G401 (cell line): Measurements from ENCODE around the gene COBLL1. TPM values are rescaled to one million over a fixed set of nuclear protein-coding genes. Genes with fewer than 3 reads are reported as not detected.
"Not testable (repeated sequence)": the region's sequence is repeated elsewhere in the genome, so short reads cannot be mapped to it uniquely, and the experiment has no call there.

Source experiments
- DNase-seq: peaks from one replicate; pipeline ENCODE4 v3.0.0-alpha.2; 2015; ENCODE audit warnings: low spot score
- in situ Hi-C: cut with HindIII; loops from 2 replicates; pipeline ENCODE4 v1.10.0; 2016; ENCODE audit warnings: low sequenced_read_pairs, mixed read lengths
- total RNA-seq: library from RNA; depleted of rRNA; stranded (reverse); fragments of >200 nt; shearing (Covaris generic); gene quantifications from 2 replicates; pipeline ENCODE4 v1.2.3, GENCODE V29; 2014

COBLL1 gene
- total RNA-seq, 1 experiment from 2014 or later, result not detected

DNA sequence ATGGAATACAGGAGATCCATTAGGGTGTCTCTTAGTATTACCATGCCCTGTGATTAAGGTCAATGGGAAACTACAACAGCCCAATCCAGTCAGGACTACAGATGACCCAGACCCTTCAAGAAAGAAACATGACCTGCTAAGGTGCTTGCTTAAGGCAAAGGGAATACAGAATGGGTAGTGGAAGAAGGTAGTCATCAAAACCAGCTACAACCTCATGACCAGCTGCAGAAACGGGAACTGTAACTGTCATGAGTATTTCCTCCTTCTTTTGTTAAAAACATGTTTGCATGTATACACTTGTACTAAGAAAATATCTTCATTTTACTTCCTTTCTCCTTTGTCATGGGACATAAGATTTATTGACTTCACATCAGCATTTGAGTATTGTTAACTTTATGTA, 24.8 kb upstream of the COBLL1 start:
- DNase-seq, in situ Hi-C loops: not testable (repeated sequence)

DNA sequence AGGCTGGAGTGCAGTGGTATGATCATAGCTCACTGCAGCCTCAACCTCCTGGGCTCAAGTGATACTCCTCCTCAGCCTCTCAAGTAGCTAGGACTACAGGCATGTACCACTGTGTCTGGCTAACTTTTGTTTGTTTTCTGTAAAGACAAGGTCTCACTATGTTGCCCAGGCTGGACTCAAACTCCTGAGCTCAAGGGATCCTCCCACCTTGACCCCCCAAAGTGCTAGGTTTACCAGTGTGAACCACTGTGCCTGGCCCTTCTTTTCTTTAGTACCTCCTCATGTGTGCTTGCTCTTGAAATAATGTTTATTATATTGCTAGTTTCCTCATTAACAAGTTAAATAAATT, 19.0 kb upstream of the COBLL1 start:
- no peak for DNase-seq
- in situ Hi-C loops, result no loop called here

DNA sequence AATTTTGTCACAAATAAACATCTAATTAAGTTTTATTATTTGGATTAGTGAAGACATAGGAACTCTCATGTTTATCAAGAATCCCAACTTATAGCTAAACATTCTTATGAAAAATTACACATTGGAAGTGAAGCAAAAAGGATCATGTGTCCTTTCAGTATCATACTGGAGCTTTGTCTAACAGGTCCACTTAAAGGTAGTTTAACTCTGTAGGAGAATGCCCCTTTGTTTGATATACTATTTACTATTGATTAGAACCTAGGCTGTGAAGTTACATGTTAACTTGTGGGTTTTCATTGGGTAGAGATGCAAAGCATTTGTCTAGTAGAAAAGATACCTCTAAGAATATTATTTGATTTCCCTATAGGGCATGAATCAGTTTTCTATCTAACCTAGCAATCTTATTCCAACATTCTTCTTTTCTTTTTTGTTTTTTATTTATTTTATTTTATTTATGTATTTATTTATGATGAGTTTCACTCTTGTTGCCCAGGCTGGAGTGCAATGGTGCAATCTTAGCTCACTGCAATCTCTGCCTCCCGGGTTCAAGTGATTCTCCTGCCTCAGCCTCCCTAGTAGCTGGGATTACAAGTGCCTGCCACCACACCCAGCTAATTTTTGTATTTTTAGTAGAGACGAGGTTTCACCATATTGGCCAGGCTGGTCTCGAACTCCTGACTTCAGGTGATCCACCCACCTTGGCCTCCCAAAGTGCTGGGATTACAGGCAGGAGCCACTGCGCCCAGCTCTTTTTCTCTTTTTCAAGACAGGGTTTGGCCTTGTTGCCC, 18.5 kb upstream of the COBLL1 start:
- in situ Hi-C loops, DNase-seq: not testable (repeated sequence)

DNA sequence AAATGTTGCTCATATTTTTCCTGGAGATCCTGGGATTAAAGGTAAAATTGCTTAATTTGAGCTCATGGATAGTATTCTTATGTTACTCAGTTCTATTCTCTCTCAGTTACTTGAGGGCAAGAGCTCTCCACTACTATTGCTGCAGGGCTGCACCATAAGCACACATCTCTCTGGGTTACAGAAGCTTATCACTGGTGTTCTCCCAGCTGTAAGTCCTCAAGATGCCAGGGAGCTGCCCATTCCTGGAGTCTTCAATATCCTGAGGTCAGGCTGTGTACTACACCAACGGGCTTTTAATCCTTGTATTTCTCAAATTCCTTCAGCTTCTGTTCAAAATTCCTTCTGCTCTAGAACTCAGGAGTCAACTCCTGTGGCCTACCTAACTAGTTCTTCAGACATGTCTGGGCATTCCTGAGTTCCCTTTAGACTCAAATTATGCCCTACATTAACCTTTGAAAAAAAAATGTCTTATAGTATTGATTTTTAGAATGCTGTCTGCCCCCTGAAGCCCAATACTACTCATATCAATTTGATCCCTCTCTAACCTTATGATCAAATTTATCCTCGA, 17.7 kb upstream of the COBLL1 start:
- no peak for DNase-seq
- in situ Hi-C loops, result no loop called here

DNA sequence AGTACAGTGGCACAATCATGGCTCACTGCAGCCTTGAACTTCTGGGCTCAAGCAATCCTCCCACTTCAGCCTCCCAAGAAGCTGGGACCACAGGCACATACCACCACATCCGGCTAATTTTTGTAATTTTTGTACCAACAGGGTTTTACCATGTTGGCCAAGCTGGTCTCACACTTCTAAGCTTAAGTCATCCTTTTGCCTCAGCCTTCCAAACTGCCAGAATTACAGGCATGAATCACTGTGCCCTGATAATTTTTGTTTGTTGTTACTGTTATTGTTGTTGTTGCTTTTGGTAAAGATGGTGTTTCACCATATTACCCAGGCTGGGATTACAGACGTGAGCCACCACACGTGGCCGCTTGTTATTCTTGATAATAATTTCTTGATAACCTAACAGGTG, 10.5 kb upstream of the COBLL1 start:
- DNase-seq, result no peak
- in situ Hi-C loops, result no loop called here

DNA sequence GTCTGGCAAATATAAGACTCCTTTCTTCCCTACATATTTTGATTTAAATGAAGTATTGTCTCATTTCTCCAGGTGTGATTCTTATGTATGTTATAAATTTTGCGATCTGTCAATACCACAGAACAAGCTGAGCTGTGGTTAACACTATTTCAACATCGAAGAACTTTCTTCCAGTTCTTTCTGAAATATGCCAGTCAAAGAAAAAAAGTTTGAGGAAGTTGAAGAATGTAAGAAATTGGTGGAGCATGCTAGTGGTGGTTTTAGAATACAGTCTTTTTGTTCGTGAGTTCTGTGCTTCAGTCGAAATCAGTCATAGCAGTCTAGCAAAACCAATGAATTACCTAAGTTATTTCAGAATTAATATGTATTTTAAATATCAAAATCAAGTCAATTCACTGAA, 8.6 kb upstream of the COBLL1 start:
- no peak for DNase-seq
- in situ Hi-C loops, result no loop called here

DNA sequence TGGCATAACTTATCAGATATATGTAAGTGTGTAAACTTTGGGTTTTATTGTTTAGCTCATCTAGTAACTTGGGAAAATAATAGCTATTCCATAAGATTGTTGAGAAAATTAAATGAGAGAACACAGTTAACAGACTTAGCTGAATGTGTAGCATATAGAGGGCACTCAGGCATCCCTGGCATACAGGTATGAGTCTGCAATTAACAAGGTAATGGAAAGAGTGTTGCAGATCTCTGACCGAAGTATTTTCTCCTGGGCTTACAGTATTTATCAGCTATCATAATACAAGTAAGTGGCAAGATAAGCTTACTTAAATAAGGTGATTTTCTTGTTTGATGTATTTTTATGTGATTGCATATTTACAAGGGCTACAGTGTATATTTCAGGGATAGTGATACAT, 7.9 kb upstream of the COBLL1 start:
- in situ Hi-C loops, result no loop called here
- no peak for DNase-seq

DNA sequence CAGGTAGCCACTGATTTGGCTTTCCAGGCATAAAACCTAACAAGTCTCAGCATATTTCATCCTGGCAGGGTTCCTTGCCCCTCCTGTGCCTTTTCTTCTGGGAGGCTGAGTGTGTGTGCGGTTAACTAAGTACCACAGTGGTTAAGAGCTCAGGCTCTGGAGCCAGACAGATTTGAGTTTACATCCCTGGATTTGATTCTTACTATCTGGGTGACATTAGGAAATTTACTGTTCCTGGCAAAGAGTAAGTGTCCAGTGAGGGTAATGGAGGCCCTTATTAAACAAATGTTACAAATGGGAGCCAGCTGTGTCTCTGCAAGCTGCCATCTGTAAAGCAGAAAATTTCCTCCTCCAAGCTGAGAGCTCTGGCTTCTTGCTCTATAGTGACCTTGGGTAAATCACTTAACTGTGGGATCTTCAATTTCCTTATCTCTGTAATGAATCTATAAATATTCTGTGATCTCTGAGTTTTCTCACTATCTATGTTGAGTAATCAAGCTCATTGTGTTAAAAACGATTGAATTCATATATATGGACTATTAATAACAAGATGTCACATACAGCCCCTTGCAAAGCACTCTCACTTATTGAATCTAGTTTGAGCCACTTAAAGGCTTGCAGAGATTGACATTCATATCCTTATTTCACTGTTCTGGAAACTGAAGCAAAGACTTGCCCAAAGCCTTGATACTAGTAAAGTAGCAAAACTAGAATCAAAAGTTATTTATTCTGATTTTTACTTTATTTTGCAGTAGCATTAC, 6.5 kb upstream of the COBLL1 start:
- in situ Hi-C loops, result no loop called here
- no peak for DNase-seq

DNA sequence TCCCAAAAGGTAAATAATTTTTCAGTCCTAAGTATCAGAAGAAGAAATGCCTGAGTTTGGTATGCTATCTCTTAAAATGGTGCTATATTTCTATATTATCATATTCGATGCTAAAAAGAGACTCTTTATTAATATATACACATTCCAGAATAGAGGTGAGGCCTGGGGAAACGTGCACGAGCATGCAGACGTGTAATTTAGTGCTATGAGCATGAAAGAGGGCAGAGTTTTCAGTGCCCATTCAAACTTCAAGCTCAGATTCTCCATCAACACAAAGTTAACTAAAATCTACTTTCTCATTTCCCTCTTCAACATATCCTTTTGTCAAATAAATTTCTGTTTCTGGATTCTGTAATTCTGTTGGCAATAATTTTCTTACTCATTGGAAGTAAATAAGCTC, 5.7 kb upstream of the COBLL1 start:
- in situ Hi-C loops, result no loop called here
- DNase-seq, result no peak

DNA sequence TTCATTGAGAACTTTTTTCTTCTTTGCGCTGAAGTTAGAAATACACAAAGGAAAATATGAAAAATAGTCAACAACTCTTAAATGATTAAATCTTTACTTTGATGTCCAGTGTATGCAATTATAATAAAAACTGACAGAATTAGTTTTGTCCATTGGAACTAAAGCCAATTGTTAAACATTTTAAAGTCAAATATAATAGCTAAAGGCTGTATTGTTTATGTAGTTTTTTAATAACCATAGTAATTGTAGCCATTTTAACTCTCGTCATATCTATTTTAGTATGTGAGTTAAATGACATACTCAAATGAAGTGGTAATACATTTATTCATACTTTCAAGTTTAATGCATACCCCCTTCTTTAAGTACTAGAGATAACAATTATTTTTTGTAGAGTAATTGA, 4.7 kb upstream of the COBLL1 start:
- no peak for DNase-seq
- in situ Hi-C loops, result no loop called here

DNA sequence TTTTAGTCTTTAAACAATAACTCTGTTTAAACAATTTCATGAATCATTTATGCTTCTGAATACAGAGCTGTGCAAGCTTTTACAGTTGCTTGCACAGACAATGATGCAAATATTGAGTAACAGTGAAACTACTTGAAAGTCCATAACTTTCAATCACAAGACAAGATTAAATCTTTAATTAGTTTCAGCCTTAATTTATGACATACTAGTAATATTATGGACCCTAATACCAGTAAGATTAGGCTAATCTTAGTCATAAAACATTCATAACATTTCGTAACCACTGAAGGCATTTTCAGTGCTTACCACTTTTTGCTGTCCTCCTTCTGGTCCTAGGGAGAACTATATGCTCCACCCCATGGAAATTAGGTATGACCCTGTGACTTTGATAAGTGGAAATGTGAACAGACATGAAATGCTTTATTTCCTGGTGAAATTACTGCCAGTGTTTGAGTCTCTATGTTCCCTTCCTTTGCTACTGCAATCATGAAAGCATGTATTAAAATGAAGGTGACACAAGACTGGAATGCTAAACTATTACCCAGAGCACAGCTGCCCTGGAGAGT, 1.8 kb upstream of the COBLL1 start:
- DNase-seq, result no peak
- in situ Hi-C loops, result no loop called here

DNA sequence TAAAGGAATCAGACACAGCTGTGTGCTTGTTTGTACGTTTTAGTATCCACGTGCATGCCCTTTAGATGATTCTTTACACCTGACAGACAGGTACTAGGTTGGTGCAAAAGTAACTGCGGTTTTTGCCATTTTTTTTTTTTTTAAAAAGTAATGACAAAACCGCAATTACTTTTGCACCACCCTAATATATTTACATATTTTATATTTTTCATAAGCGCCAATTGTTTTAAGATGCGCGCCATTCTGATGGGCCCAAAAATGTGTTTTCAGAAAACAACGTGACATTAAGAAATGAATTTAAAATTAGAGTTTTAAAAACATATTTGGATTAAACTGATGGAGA, 972 bp upstream of the COBLL1 start:
- in situ Hi-C loops, result no loop called here
- no peak for DNase-seq

DNA sequence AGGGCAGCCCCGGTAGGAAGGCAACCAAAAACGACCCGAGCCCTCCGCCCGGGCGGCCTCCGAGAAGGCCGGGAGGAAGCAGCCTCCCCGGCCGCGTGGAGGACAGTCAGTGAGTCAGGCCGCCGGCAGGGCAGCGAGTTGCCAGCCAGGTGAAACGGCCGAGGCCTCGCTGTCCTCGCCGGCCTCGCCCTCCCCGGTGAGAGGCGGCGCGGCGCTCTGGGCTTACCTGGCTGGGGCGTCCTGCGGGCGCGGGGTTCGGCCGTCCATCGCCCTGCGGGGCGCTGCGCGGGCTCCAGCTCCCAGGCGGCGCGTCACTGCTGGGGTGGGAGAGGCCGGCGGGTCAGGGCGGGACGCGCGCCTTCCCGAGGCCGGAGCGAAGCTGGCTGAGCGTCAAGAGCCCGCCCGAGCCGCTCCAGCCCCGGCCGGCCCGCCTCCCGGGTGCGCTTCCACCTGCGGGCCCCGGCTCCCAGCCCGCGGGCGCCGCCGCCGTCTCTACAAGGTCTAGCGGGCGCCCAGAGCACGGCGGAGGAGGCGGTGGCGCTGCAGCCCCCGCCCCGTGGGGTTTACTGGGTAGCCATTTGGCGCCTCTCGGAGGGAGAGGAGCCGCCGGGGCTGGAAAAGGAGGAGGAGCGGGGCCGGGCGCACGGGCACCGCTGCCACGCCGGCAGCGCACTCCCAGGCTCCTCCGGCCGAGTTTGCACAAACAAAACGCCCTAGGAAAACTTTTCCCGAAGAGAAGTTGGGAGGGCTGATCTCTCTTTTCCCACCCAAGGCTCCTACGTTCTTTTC, 499 bp downstream of the COBLL1 start:
- DNase-seq, result peak; percentile 13

DNA sequence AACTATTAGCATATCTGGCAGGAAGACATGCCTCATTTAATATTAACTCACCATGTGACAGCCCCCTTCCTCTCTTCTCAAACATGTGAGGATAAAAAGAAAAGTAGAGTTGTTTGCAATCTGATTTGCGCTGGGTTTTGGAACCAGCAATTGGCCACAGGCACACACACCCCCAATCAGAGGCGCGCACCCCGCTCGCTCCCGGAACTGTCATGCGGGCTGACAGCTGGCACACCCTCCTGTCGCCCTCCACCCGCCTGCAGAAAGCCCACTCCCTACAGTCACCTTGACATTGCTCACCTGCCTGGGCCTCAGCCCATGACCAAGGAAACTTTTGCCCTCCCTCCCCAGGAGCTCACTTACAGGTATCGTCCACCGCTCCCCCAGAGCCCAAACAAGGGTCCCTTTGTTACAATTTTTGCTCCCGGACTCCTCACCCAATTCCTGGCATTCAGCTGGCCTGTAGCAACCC, 1.1 kb downstream of the COBLL1 start:
- DNase-seq, result no peak
- in situ Hi-C loops, result no loop called here

More for the DNA sequence above, 499 bp downstream of the COBLL1 start:
- in situ Hi-C loops, result no loop called here

DNA sequence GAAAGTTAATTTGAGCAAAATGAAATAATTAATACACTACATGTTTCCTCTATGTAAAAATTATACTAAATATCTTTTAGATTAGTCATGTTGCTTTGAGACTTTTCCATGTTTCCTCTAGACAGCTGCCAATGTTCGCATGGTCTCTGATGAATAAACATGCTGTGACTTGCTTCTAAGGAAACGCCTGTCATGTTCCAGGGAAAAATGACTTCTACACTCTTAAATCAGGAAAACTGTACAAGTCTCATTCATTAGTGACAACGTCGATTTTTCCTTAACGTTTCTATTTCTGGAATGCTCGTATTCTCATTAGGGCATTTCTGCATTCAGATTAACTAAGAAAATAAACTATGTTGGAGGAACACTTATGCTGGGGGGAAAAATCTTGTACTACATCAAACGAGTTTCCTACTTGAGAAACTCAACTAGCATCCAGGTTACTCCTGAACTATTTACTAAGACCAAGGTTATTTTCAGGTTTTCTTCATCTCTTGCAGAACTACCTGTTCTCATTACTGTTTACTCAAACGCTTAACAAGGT, 1.6 kb downstream of the COBLL1 start:
- DNase-seq, result no peak
- in situ Hi-C loops, result no loop called here

DNA sequence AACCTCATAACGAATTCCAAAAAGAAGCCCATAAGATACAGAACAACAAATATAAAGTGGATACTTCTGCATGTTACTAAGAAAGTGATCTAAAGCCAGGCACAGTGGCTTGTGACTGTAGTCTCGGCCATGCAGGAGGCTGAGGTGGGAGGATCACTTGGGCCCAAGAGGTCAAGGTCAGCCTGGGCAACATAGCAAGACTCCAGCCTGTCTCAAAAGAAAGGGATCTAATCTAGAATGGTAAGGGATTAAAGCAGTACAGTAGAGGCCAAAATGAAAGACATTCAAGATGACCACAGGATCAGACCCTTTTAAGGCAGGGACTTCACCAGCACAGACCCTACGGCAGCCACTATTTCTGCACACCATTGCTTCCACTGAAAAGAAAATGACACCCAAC, 3.8 kb downstream of the COBLL1 start:
- in situ Hi-C loops, result no loop called here

DNA sequence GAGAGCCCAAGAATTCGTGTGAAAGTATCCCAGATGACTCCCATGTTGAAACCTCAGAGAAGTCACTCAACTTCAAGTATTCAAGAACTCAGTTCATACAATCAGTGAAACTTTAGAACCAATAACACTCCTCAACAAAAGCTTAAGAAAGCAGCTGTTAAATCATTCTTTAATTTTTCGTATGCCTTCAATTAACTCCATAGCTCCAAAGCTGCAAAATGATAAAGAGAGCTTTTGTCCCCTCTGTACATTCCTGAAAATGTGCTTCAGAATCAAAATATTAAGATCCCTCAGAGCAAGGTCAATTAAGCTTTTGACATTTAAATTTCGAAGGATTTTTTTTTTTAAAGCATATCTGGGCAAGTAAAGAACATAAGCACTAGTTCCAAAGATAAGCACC, 4.7 kb downstream of the COBLL1 start:
- no peak for DNase-seq
- in situ Hi-C loops, result no loop called here

More for the DNA sequence above, 3.8 kb downstream of the COBLL1 start:
- no peak for DNase-seq

DNA sequence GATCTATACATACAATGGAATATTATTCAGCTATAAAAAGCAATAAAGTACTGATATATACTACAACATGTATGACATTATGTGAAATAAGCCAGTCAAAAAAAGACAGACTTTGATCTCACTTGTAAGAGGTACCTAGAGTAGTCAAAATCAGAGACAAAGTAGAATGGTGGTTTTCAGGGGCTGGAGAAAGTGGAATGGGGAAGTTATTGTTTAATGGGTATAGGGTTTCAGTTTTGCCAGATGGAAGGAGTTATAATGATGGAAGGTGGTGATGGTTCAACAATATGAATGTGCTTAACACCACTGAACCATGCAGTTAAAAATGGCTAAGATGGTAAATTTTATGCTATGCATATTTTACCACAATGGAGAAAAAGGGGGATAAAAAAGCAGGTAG, 6.3 kb downstream of the COBLL1 start:
- in situ Hi-C loops, result no loop called here
- DNase-seq, result no peak

DNA sequence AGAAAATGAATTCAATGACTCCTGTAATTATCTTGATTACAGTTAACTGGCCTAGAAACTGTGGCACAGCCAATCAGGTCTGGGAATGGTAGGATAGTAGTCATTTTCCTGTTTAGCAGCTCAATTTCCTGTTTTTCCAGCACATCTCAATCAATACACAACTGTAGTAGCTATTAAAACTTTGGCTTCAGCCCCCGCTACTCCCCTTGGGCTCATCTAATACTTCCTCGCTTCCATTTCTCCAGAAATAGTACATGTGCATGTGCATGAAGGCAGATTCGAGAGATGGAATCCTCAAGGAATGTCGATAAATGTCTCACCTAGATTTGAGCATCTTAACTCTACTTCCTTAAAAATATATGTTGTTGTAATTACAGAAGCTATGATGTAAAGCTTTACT, 9.7 kb downstream of the COBLL1 start:
- in situ Hi-C loops, result no loop called here
- no peak for DNase-seq
